A673 (cell line): ENCODE results near the gene ASB5.

ENCODE experiments used
- EZH2 ChIP-seq: fragments of 200-600 bp; sonication (generic); IDR thresholded peaks from 2 replicates; pipeline ENCODE4 v1.6.1; 2017; ENCODE audit warnings: borderline replicate concordance, low read depth, mild to moderate bottlenecking, mixed read lengths, antibody characterized with exemption, low read length; ENCODE audit not compliant: poor library complexity, severe bottlenecking
- TF ChIP-seq, protein P1 (sequence below): fragments of 300-800, 200-600 bp; sonication (generic); conservative IDR thresholded peaks from 2 replicates; pipeline ENCODE4 v1.5.1; 2017; ENCODE audit warnings: low read depth, mild to moderate bottlenecking, antibody characterized with exemption, low read length, moderate library complexity, mixed read lengths

- TF ChIP-seq, protein P1, sequence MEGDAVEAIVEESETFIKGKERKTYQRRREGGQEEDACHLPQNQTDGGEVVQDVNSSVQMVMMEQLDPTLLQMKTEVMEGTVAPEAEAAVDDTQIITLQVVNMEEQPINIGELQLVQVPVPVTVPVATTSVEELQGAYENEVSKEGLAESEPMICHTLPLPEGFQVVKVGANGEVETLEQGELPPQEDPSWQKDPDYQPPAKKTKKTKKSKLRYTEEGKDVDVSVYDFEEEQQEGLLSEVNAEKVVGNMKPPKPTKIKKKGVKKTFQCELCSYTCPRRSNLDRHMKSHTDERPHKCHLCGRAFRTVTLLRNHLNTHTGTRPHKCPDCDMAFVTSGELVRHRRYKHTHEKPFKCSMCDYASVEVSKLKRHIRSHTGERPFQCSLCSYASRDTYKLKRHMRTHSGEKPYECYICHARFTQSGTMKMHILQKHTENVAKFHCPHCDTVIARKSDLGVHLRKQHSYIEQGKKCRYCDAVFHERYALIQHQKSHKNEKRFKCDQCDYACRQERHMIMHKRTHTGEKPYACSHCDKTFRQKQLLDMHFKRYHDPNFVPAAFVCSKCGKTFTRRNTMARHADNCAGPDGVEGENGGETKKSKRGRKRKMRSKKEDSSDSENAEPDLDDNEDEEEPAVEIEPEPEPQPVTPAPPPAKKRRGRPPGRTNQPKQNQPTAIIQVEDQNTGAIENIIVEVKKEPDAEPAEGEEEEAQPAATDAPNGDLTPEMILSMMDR = no peak
- no peak for TF ChIP-seq EZH2
Observed at GRCh38 chr4:176242764-176243347, 26.2 kb downstream of the ASB5 start.
